Measurements from ENCODE around the gene RPL28.
"Not testable (repeated sequence)": the region's sequence is repeated elsewhere in the genome, so short reads cannot be mapped to it uniquely, and the experiment has no call there.

The RPL28 gene

DNA sequence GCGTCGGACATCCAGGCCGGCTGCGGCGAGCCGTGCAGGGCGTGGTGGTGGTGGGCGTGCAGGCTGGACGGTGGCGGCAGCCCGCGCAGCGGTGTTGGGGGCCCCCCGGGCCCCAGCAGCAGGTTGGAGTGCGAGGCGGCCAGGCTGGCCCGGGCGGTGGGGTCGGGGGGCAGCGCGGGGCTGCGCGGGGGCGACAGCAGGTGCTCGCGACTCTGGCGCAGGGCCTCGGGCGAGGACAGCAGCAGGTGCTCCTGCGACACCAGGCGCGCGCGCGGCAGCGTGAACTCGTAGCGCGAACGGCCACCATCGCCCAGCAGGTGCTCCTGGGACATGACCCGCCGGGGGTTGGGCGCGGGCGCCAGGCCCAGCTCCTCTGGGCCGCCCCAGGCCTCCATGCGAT, 47.6 kb downstream of the RPL28 start:
- no peak for DNase-seq

DNA sequence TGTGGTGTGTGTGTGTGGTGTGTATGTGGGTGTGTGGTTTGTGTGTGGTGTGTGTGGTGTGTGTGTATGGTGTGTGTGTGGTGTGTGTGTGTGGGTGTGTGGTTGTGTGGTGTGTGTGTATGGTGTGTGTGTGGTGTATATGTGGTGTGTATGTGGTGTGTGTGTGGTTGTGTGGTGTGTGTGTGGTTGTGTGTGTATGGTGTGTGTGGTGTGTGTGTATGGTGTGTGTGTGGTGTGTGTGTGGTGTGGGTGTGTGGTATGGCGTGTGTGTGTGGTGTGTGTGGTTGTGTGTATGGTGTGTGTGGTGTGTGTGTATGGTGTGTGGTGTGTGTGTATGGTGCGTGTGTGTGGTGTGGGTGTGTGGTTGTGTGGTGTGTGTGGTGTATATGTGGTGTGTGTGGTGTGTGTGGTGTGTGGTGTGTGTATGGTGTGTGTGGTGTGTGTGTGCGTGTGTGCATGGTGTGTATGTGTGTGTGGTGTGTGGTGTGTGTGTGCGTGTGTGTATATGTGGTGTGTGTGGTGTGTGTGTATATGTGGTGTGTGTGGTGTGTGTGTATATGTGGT, 48.7 kb downstream of the RPL28 start:
- DNase-seq, result no peak

DNA sequence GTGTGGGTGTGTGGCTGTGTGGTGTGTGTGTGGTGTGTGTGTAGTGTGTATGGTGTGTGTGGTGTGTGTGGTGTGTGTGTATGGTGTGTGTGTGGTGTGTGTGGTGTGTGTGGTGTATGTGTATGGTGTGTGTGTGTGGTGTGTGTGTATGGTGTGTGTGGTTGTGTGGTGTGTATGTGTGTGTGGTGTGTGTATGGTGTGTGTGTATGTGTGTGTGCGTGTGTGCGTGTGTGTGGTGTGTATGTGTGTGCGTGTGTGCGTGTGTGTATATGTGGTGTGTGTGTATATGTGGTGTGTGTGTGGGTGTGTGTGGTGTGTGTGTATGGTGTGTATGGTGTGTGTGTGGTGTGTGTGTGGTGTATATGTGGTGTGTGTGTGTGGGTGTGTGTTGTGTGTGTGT, 49.3 kb downstream of the RPL28 start:
- DNase-seq, result no peak

DNA sequence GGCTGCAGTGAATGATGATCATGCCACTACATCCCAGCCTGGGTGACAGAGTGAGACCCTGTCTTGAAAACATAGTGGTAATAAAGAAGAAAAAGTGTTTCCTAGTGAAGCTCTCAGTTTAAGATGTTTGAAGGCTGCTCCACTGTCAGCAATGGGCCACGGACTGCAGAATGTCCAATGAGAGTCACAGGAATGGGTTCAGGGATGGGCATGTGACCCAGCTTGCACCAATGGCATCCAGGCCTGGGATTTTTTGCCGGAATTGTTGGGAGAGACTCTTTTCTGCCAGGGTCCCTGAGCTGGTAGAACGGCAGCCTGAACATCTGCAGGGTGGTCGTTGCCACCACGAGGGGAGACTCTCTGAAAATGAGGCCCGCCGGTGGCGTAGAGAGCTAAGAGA, 51.1 kb downstream of the RPL28 start:
- no peak for DNase-seq

DNA sequence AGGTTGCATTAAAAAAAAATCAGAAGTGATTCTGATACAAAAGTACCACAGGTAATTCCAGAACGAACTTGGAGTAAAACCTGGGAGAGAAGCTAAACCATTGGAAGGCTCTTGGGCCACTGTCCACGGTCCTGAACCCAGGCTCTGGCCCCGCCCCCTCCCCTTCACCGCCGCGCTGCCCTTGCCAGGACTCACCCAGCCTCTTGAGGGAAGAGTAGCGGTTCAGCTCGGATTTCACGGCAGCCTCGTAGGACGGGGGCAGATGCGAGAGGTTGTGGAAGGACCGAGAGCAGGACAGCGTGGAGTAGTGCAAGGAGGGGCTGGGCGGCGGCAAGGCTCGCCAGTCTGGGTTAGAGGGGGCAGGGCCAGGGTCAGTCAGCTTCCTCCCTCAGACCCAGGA, 51.7 kb downstream of the RPL28 start:
- no peak for DNase-seq

GRCh38 chr19:55439052-55439451, 53.3 kb downstream of the RPL28 start:
- DNase-seq, result no peak

- no peak for DNase-seq
Observed at GRCh38 chr19:55440411-55441105, 54.8 kb downstream of the RPL28 start.

DNA sequence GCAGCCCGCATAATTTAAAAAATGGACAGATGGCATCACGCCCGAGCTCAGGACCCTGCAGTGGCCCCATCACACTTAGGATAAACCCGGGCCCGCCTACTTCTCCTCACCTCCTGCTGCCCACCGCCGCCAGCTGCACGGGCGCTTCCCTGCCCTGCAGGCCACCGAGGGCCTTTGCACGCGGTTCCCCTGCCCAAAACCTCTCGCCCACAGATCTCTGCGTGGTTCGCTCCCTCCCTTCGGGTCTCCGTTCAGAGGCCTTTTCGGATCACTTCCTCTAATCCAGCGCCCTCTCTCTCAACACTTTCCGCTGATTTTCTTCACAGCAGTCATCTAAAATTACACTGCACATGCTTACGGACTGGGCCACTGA, 55.6 kb downstream of the RPL28 start:
- no peak for DNase-seq

GRCh38 chr19:55441692-55442321, 56.1 kb downstream of the RPL28 start:
- no peak for DNase-seq

- DNase-seq, result no peak
Observed at GRCh38 chr19:55442372-55442961, 56.7 kb downstream of the RPL28 start.

GRCh38 chr19:55443045-55443823, 57.5 kb downstream of the RPL28 start, which contains the start of gene SHISA7:
SHISA7 (minus strand) TSS chr19:55443300; CDS start chr19:55442863, 437 bp downstream.
- no peak for DNase-seq

GRCh38 chr19:55443824-55444480, 58.2 kb downstream of the RPL28 start:
- DNase-seq, result no peak

DNA sequence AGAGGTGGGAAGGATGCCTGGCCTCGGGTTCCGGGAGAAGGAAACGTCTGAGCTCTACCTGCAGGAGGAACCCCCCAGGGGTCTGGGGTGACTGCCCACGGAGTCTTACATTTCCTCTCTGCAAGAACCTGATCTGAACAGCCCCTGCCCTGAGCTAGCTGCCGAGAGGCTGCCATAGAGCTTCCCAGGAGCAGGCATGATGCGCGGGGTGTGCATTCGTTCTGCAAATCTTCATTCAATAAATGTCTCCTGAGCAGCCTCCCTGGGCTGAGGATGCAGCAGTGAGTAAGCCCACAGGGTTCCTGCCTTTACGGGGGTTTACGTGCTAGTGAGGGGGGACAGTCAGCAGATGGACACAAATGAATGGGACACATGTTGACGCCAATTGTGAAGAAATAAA, 58.9 kb downstream of the RPL28 start:
- DNase-seq, result no peak

DNA sequence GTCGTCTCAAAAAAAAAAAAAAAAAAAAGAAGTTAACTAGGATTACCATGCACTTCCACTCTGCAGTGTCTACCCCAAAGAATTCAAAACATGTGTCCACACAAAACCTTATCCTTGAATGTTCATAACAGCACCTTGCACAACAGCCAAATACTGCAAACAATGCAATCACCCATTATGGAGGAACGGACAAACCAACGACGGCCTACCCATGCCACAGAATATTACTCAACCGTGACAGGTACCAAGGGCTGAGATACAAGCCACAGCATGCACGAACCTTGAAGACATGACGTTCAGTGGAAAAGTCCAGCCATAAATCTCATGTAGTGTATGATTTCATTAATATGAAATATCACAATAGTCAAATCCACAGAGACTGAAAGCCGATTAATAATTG, 60.3 kb downstream of the RPL28 start:
- no peak for DNase-seq

GRCh38 chr19:55447421-55448174, 61.9 kb downstream of the RPL28 start:
- no peak for DNase-seq

GRCh38 chr19:55448175-55448490, 62.4 kb downstream of the RPL28 start:
- not testable (repeated sequence) for DNase-seq

DNA sequence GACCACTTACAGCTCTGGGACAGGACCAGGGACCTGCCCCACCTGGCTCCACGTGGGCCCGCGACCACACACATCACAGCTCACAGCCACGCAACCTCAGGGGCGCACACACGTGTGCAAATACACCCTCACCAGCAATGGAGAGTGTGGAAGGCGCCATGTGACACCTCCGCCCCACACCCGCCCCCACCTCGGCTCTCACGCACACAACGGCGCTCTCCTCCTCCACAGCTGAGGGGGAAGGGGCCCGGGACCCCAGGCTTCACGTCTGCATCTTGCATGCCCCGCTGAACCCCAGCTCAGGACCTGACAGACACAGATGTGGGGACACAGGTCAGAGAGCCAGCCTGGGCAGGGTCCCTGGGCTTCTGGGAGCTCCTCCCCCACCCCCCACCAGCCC, 63.7 kb downstream of the RPL28 start:
- no peak for DNase-seq

GRCh38 chr19:55451163-55451964, 65.6 kb downstream of the RPL28 start:
- DNase-seq, result peak; percentile 30

GRCh38 chr19:55451965-55452748, 66.4 kb downstream of the RPL28 start:
- peak; percentile 55 for DNase-seq

Measured in CD4-positive, alpha-beta T cell treated with Interleukin-15 for 1 hour (primary cell).